ENCODE results near the gene ANKRD40.

Gene ANKRD40

GRCh38 chr17:50722746-50723145 lies 15.0 kb upstream of the ANKRD40 start:
- POLR2A ChIA-PET, result interaction anchor here (0.7 kb wide), 1 partner anchor 297 kb away, joined by 3 read pairs; no protein-coding TSS in a partner anchor
- DNase-seq (ENCODE audit: extremely low spot score), result no peak
- CTCF ChIA-PET, result no interaction called here
- no peak for TF ChIP-seq CTCF (IDR thresholded peaks at IDR 0.05; ENCODE audit: control extremely low read depth, extremely low read depth, low read depth, missing control alignments)

DNA sequence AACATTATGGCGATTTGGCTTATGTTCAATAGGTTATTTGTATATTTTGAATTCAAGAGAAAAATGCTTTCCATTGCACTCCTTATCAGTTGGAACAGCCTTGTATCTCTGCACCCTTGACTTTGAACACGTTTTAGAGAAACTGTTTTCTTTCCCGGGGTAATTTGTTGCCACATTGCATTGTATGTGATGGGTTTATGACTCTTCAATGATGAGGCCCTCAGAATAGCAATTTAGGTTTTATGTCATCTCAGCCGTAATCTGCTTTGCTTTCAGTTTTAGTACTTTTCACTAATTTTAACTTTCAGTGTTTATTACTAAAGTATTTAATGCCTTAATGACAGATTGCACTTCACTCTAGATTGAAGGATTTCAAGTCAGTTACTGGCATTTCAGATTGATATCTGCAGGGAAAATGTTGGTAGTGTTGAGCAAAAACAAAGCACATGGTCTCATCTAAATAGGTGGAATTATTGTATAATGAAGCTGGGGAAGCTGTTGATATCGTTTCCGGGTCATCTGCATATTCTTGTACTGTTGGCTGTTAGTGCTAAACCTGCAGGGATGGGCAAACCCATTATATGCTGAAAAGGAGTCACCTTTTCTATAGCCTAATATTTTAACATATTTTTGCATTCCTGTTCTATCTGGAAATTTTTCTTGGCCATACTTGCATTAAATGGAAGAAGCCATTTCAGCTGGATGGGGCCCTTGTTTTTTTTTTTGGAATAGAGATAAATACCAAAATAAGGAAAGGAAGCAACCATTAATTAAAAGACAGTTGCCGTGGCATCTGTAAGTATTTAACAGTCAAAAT lies 13.7 kb upstream of the ANKRD40 start:
- CTCF ChIA-PET, result no interaction called here
- POLR2A ChIA-PET, result no interaction called here
- no peak for TF ChIP-seq CTCF (IDR thresholded peaks at IDR 0.05; ENCODE audit: control extremely low read depth, extremely low read depth, low read depth, missing control alignments)
- peak; percentile 44 for DNase-seq (ENCODE audit: extremely low spot score)

GRCh38 chr17:50719924-50720794 lies 12.4 kb upstream of the ANKRD40 start:
- DNase-seq (ENCODE audit: extremely low spot score), result no peak
- POLR2A ChIA-PET, result interaction anchor here (1.0 kb wide), 2 partner anchors 146 to 237 kb away, joined by 4 read pairs; partner anchors contain the start of gene TOB1
- CTCF ChIA-PET, result interaction anchor here (1.0 kb wide), 1 partner anchor 11 kb away, joined by 3 read pairs; no protein-coding TSS in a partner anchor
- TF ChIP-seq CTCF (IDR thresholded peaks at IDR 0.05; ENCODE audit: control extremely low read depth, extremely low read depth, low read depth, missing control alignments), result no peak

DNA sequence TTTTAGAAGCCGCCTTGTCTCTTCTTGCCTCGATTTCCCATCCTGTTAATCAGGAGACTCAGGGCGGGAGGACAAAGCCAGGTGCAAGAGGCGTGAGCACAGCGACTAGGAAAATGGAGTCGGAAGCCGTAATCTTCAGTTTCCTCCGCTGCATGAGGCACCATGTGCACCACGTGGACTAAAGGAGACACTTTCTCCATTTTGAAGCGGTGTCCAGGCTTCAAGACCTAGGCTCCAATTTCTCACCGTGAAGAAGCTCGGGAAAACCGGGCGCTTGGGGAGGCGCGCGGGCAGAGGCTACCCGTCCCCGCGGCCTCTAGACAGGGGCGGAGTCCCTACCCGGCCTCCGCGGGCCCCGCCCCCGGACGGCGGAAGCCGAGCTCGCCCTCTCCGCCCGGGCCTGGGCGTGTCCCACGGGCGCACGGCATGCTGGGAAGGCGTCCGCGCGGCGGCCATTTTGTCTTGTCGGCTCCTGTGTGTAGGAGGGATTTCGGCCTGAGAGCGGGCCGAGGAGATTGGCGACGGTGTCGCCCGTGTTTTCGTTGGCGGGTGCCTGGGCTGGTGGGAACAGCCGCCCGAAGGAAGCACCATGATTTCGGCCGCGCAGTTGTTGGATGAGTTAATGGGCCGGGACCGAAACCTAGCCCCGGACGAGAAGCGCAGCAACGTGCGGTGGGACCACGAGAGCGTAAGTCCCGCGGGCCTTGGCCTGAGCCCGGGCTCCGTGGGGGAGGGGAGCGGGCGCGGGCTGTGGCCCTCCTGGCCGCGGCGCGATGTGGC lies 11.6 kb upstream of the ANKRD40 start, which contains the start of gene LUC7L3:
Gene LUC7L3 (plus strand): TSS at position 460 of the 780 bp plus-strand sequence. CDS start 130 bp downstream, at position 590.
- DNase-seq (ENCODE audit: extremely low spot score), result peak; percentile 98
- no peak for TF ChIP-seq CTCF (IDR thresholded peaks at IDR 0.05; ENCODE audit: control extremely low read depth, extremely low read depth, low read depth, missing control alignments)
- CTCF ChIA-PET, result interaction anchor here (0.9 to 1.0 kb wide), 3 partner anchors 11 to 67 kb away, joined by 3 to 4 read pairs (median 3); no protein-coding TSS in a partner anchor

DNA sequence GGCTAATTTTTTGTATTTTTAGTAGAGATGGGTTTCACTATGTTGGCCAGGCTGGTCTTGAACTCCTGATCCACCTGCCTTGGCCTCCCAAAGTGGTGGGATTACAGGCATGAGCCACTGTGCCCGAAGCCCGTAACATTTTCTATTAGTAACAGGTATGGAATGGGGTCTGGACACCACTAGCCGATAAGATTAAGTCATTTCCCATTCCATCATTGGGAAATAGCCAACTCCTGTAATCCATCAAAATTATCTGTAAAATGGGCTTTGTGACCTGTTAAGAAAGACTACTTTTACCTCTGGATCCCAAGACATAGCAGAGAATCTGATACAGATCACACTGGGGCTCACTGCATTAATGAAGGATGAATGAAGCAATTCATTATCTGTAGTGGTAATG lies 7.8 kb upstream of the ANKRD40 start:
- ChIA-PET POLR2A (no interaction called here), CTCF (interaction anchor here (1.6 kb wide), 1 partner anchor 67 kb away, joined by 3 read pairs; no protein-coding TSS in a partner anchor)
- DNase-seq (ENCODE audit: extremely low spot score), result no peak
- TF ChIP-seq CTCF (IDR thresholded peaks at IDR 0.05; ENCODE audit: control extremely low read depth, extremely low read depth, low read depth, missing control alignments), result no peak

More for the DNA sequence above, 11.6 kb upstream of the ANKRD40 start, which contains the start of gene LUC7L3:
- POLR2A ChIA-PET, result interaction anchor here (0.7 to 1.0 kb wide), 3 partner anchors 8 to 236 kb away, joined by 3 to 4 read pairs (median 4); partner anchors contain the start of gene TOB1
